Calu3 (cell line): Measurements from ENCODE around the gene CLEC7A. TPM values are rescaled to one million over a fixed set of nuclear protein-coding genes. Genes with fewer than 3 reads are reported as not detected.

ENCODE experiments used
- BruUV-seq: library from RNA; stranded (reverse); fragments of 400-500 nt; replicated peaks from 2 replicates; lab custom pipeline; 2021; lab: Mats Ljungman, UMichigan
- CTCF ChIA-PET: fragments of 300-600 bp; sonication (Branson Sonifier 250); formaldehyde crosslinking; loops from one replicate; lab custom pipeline; 2022; ENCODE audit warnings: antibody characterized with exemption; lab: Charles Lee
- DNase-seq: peaks from one replicate; pipeline ENCODE4 v3.0.0; 2022
- H3K27ac Mint-ChIP-seq: one replicate; pipeline ENCODE4 v1.8.0; 2022; ENCODE audit warnings: mixed read lengths; ENCODE audit not compliant: unreplicated experiment
- H3K27me3 Mint-ChIP-seq: one replicate; pipeline ENCODE4 v1.8.0; 2022; ENCODE audit warnings: mixed read lengths; ENCODE audit not compliant: unreplicated experiment
- H3K36me3 Mint-ChIP-seq: one replicate; pipeline ENCODE4 v1.8.0; 2022; ENCODE audit warnings: mild to moderate bottlenecking, moderate library complexity, mixed read lengths; ENCODE audit not compliant: insufficient read depth, unreplicated experiment
- H3K4me1 Mint-ChIP-seq: one replicate; pipeline ENCODE4 v1.8.0; 2022; ENCODE audit warnings: mild to moderate bottlenecking, low read depth, mixed read lengths; ENCODE audit not compliant: unreplicated experiment
- H3K4me3 Mint-ChIP-seq: one replicate; pipeline ENCODE4 v1.8.0; 2022; ENCODE audit warnings: mild to moderate bottlenecking, low read depth, moderate library complexity, mixed read lengths; ENCODE audit not compliant: unreplicated experiment
- H3K9me3 Mint-ChIP-seq: one replicate; pipeline ENCODE4 v1.8.0; 2022; ENCODE audit warnings: low read depth, mixed read lengths; ENCODE audit not compliant: unreplicated experiment
- intact Hi-C: fragments of 100-400 bp; cut with micrococcal nuclease; formaldehyde crosslinking; loops from one replicate; pipeline ENCODE4 v1.10.0; 2022; ENCODE audit not compliant: unreplicated experiment
- total RNA-seq: library from RNA; stranded (reverse); gene quantifications from 2 replicates; pipeline ENCODE4 v1.2.3, GENCODE V29; 2022
- TF ChIP-seq, protein P1 (sequence below): fragments of 200-600 bp; IDR thresholded peaks from one replicate; pipeline ENCODE4 v1.8.0; 2022; ENCODE audit warnings: antibody characterized with exemption; ENCODE audit not compliant: unreplicated experiment

CLEC7A gene
- total RNA-seq, 1 experiment from 2014 or later = 1.2 TPM

DNA sequence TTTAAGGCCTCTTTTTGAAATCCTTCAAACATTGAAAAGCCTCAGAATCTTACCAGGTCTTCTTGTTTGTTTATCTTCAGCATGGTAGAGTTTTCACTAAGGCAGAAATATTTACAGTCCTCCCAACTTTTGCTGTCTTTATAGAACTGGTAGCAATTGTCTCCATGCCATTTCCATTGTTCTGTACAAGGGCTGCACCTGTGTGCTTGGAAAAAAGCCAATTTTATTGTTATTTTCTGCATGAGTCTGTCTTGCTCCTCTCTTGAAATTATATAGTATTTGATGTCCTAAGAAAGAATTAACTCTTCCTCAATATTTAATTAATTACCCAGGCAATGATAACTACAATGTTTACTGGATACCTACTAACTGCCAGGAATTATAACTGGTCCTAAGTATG lies 54.5 kb downstream of the CLEC7A start:
- H3K4me1 Mint-ChIP-seq = no peaks in the 10 kb centered on the region
- H3K27ac Mint-ChIP-seq = no peak overlapping the region
- TF ChIP-seq, protein P1, sequence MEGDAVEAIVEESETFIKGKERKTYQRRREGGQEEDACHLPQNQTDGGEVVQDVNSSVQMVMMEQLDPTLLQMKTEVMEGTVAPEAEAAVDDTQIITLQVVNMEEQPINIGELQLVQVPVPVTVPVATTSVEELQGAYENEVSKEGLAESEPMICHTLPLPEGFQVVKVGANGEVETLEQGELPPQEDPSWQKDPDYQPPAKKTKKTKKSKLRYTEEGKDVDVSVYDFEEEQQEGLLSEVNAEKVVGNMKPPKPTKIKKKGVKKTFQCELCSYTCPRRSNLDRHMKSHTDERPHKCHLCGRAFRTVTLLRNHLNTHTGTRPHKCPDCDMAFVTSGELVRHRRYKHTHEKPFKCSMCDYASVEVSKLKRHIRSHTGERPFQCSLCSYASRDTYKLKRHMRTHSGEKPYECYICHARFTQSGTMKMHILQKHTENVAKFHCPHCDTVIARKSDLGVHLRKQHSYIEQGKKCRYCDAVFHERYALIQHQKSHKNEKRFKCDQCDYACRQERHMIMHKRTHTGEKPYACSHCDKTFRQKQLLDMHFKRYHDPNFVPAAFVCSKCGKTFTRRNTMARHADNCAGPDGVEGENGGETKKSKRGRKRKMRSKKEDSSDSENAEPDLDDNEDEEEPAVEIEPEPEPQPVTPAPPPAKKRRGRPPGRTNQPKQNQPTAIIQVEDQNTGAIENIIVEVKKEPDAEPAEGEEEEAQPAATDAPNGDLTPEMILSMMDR = no peak
- no TSS peak for BruUV-seq
- H3K4me3 Mint-ChIP-seq = no peak overlapping the region
- H3K36me3 Mint-ChIP-seq = no peaks in the 10 kb centered on the region
- no peaks in the 10 kb centered on the region for H3K27me3 Mint-ChIP-seq
- H3K9me3 Mint-ChIP-seq = no peaks in the 10 kb centered on the region
- DNase-seq = no peak
- intact Hi-C loops = no loop called here
- CTCF ChIA-PET = no interaction called here

DNA sequence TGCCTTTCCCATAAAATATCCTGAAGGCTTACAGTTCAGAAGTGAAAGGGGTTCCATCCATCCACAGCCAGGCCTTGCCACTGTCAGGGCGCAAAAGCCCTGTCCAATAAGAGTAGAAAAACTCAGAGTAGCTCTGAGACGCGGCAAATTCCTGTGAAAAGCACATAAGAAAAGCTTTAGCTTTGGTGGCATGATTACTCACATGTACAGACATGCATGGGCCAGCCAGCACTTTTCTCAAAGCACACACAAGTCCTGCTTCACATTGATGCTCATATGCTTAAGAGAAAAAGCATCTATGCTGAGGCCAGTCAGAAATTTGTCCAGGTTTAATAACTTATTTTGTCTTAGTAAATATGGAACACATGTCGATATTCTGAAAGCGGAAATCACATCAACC lies 56.7 kb downstream of the CLEC7A start:
- no peak overlapping the region for H3K4me3 Mint-ChIP-seq
- no peak for DNase-seq
- CTCF ChIA-PET = no interaction called here
- TF ChIP-seq, protein P1 = no peak
- H3K9me3 Mint-ChIP-seq = no peaks in the 10 kb centered on the region
- no peaks in the 10 kb centered on the region for H3K36me3 Mint-ChIP-seq
- no peaks in the 10 kb centered on the region for H3K27me3 Mint-ChIP-seq
- no peak overlapping the region for H3K27ac Mint-ChIP-seq
- peaks cover 13% of the 10 kb centered on the region for H3K4me1 Mint-ChIP-seq
- no TSS peak for BruUV-seq
- intact Hi-C loops = no loop called here

DNA sequence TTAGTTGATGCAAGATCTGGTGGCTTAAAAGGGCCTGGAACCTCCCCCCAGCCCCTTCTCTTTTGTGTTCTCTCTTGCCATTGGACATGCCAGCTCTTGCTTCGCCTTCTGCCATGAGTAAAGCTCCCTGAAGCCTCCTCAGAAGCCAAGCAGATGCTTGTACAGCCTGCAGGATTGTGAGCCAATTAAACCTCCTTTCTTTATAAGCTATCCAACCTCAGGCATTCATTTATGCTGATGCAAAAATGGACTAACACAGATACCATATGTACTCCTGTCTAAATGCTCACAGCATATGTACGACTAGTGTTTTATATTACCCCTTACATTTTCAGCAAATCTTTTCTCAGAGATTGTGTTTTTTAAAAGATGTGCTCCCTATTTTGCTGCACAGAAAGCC lies 57.9 kb downstream of the CLEC7A start:
- no peaks in the 10 kb centered on the region for H3K9me3 Mint-ChIP-seq
- intact Hi-C loops = no loop called here
- CTCF ChIA-PET = no interaction called here

DNA sequence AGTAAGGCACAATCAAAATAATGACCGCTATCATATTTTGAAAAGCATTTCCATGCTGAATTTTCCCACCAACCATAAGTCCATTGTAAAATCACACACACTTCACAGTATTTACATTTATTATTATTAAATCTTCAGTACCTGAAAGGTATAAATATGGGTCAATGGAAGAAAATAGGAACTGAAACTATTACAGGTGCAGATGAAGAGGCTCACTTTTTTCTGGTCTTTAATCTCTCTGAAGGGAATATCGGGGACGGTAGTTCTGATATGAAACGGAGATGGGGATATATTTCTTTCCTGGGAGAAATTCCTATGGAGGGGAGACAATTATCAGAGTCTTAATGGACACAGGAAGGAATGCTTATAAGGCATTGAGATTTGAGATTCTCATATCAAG lies 59.6 kb downstream of the CLEC7A start:
- CTCF ChIA-PET = no interaction called here
- H3K4me1 Mint-ChIP-seq = peaks cover 20% of the 10 kb centered on the region
- H3K27ac Mint-ChIP-seq = no peak overlapping the region
- intact Hi-C loops = no loop called here
- no peaks in the 10 kb centered on the region for H3K9me3 Mint-ChIP-seq
- H3K36me3 Mint-ChIP-seq = no peaks in the 10 kb centered on the region
- TF ChIP-seq, protein P1 = no peak
- no peak for DNase-seq
- no TSS peak for BruUV-seq
- H3K27me3 Mint-ChIP-seq = no peaks in the 10 kb centered on the region
- H3K4me3 Mint-ChIP-seq = no peak overlapping the region

More for the DNA sequence above, 57.9 kb downstream of the CLEC7A start:
- Mint-ChIP-seq H3K27ac (no peak overlapping the region), H3K27me3 (no peaks in the 10 kb centered on the region), H3K36me3 (no peaks in the 10 kb centered on the region), H3K4me1 (peaks cover 20% of the 10 kb centered on the region), H3K4me3 (no peak overlapping the region)
- TF ChIP-seq, protein P1 = no peak
- DNase-seq = no peak
- no TSS peak for BruUV-seq

DNA sequence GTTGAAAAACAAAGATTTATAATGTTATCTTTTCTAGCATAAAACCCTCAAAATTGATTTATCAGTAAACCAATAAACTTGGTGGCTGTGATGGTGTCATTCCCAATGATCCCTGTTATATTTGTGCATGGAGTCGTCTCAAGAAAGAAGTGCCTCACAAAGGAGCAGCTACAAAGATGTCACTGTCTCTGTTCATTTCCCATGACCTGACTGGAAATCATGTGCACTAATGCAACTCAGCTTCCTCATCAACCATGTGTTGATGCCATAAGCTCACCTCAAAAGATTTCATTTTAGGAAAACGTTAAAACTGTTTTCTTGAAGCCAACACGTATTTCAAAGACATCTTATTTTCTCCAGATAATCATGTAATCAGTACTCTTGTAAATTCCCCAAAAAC lies 60.0 kb downstream of the CLEC7A start:
- Mint-ChIP-seq H3K4me1 (peaks cover 20% of the 10 kb centered on the region), H3K9me3 (no peaks in the 10 kb centered on the region), H3K27me3 (no peaks in the 10 kb centered on the region), H3K36me3 (no peaks in the 10 kb centered on the region), H3K4me3 (no peak overlapping the region), H3K27ac (no peak overlapping the region)
- intact Hi-C loops = no loop called here
- TF ChIP-seq, protein P1 = no peak
- BruUV-seq = no TSS peak
- DNase-seq = no peak
- CTCF ChIA-PET = no interaction called here
